D721Med (cell line): Measurements from ENCODE around the gene DLK2.
"Not testable (repeated sequence)": the region's sequence is repeated elsewhere in the genome, so short reads cannot be mapped to it uniquely, and the experiment has no call there.

Experiments
- DNase-seq: peaks from one replicate; pipeline ENCODE4 v3.0.0; 2011; ENCODE audit warnings: low spot score; ENCODE audit not compliant: insufficient read length
- FAIRE-seq: peaks from 2 replicates; lab custom pipeline; 2011; peaks lifted over from hg19 to GRCh38; lab: Jason Lieb, UNC
- TF ChIP-seq, protein P1 (sequence below): IDR thresholded peaks from 2 replicates; pipeline ENCODE4 v1.5.1; 2012; ENCODE audit warnings: mild to moderate bottlenecking, control low read depth; ENCODE audit not compliant: insufficient read depth; ENCODE audit errors: missing control alignments

The DLK2 gene, protein sequence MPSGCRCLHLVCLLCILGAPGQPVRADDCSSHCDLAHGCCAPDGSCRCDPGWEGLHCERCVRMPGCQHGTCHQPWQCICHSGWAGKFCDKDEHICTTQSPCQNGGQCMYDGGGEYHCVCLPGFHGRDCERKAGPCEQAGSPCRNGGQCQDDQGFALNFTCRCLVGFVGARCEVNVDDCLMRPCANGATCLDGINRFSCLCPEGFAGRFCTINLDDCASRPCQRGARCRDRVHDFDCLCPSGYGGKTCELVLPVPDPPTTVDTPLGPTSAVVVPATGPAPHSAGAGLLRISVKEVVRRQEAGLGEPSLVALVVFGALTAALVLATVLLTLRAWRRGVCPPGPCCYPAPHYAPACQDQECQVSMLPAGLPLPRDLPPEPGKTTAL

DNA sequence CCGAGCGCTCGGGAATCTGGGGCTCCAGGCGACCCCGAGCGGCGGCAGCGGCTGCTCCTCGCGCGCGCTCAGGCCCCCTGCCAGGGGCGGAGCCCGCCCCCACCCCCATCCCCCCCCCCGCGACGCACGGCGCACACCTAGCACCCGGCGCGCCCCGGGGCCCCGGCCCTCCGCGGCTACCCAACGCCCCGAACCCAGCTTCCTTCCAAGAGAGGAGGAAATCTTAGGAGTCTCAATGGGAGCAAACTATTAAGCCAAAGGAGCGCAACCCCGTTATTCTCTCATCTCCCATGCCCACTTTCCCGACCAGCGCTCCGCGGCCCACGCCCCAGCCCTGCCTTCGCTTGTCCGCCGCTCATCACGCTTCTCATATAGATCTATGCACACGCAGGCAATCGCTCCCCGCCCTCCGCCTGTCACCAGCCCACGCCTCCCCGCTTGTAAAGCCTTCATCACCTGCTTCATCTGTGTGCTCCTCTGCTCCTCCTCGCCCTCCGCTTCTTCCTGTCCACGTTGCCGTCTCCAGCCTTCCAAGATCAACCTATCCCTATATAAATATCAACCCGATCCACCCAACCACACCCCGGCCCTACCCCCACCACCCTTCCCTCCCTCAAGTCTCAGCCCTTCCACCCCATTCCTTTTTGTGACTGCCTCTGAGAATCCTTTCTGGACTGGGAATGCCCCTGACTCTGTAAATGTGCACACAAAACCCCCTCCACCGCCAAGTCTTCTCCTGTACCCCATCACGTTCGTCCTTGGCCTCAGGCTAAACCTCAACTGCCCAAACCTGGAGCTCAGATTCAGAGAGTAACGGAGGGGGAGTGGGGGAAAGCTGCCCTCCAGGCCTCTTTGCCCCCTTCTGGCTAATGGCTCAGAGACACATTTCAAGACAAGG lies at the start of gene DLK2:
TSS of gene DLK2 (minus strand) at position 18 of the 898 bp plus-strand sequence. CDS start 723 bp downstream, outside the sequence.
- TF ChIP-seq, protein P1, sequence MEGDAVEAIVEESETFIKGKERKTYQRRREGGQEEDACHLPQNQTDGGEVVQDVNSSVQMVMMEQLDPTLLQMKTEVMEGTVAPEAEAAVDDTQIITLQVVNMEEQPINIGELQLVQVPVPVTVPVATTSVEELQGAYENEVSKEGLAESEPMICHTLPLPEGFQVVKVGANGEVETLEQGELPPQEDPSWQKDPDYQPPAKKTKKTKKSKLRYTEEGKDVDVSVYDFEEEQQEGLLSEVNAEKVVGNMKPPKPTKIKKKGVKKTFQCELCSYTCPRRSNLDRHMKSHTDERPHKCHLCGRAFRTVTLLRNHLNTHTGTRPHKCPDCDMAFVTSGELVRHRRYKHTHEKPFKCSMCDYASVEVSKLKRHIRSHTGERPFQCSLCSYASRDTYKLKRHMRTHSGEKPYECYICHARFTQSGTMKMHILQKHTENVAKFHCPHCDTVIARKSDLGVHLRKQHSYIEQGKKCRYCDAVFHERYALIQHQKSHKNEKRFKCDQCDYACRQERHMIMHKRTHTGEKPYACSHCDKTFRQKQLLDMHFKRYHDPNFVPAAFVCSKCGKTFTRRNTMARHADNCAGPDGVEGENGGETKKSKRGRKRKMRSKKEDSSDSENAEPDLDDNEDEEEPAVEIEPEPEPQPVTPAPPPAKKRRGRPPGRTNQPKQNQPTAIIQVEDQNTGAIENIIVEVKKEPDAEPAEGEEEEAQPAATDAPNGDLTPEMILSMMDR = no peak
- peak; percentile 68 for DNase-seq
- FAIRE-seq = no peak

DNA sequence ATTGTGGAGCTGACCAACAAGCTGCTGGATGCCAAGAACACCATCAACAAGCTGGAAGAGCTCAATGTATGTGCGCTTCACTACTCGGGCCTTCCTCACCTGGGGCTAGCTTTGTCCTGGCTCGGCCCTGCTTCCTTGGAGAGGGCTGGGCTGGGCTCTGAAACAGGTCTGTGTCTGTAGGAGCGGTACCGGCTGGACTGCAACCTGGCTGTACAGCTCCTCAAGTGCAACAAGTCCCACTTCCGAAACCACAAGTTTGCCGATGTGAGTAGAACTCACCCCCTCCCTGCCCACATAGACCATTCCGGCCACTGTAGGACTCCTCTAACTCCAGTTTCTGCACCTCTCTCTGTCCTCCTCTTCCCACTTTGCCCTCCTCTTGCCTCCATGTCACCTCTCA lies 48.1 kb upstream of the DLK2 start:
- DNase-seq = no peak
- TF ChIP-seq, protein P1 = no peak
- FAIRE-seq = no peak

DNA sequence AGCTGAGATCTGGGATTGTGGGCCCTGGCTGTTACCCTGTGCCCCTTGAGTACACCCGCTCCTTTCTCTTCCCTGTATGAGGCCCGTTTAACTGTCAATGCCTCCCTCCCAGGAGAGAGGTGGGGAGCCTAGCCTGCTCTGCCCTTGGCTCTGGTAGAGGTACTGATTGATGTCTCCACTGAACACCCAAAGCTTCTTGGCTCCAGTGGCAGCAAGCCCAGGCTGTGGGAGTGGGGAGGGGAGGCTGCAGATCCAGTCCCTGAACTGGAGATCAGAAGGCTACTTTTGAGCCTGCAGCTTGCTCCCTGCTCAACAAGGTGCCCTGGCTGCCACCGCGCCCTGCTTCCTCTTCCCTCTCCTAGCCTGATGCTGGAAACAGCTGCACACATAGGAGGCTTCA lies 47.3 kb upstream of the DLK2 start:
- TF ChIP-seq, protein P1 = no peak
- DNase-seq (no peak), FAIRE-seq (no peak)

DNA sequence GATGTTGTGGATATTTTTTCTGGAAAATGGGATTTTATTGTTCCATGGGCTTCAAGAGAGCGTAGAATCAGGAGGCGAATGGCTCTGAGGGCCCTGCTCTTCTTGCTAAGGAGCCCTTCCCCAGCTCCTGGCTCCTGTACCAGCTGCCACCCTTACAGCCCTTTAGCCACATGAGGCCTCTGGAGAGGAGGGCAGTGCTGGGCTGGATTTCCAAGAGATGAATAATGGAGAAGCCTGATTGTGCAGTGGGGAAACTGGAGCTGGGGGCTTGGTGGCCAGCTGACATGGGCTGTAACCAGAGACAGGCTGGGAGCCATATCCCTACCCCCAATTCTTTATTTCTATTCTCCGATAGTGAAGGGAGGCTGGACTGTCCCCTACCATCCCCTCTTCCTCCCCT lies 45.6 kb upstream of the DLK2 start:
- DNase-seq (no peak), FAIRE-seq (no peak)
- TF ChIP-seq, protein P1 = no peak

DNA sequence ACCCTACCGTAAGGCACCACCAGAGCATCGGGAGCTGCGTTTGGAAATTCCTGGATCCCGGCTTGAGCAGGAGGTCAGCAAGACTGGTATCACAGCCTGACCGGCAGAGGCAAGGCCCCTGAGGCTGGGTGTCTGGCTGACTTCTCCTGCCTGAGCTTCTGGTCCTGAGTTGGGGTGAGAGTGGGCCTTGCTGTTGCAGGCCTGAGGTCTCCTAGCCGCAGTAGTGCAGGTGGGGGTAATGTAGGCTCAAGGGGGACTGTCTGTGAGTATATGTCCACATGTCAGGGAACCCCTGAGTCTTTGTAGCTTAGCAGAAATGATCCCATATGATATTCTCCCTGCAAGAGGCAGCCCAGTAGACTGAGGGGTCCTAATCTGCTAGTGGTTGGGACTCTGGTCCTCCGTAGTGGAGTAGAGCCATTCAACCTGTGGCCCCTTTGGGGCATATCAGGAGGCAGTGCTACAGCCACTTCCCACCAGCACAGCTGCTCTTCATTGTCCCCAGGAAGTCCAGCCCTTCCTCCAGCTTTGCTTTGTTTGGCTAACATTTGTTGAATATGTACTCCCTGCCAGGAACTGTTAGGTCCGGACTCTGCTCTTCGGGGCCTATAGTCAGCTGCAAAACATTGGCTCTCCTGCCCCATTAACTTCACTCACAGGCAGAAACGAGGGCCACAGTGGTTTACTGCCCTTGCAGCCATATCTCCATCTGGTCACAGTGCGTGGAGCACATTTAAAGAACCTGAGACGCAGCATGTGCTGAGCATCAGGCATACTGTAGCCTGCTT lies 43.9 kb upstream of the DLK2 start:
- FAIRE-seq = no peak
- TF ChIP-seq, protein P1 = no peak
- no peak for DNase-seq

DNA sequence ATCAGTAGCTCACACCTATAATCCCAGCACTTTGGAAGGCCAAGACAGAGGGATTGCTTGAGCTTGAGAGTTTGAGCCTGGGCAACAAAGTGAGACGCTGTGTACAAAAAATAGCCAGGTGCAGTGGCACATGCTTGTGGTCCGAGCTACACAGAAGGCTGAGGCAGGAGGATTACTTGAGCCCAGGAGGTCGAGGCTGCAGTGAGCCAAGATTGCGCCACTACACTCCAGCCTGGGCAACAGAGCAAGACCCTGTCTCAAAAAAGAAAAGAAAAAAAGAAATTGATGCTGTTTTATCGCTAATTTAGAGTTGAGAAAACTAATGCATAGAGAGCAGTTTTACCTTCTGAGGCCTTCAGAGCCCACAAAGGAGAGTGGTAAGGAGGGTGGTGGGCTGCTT lies 42.9 kb upstream of the DLK2 start:
- FAIRE-seq, DNase-seq: not testable (repeated sequence)

DNA sequence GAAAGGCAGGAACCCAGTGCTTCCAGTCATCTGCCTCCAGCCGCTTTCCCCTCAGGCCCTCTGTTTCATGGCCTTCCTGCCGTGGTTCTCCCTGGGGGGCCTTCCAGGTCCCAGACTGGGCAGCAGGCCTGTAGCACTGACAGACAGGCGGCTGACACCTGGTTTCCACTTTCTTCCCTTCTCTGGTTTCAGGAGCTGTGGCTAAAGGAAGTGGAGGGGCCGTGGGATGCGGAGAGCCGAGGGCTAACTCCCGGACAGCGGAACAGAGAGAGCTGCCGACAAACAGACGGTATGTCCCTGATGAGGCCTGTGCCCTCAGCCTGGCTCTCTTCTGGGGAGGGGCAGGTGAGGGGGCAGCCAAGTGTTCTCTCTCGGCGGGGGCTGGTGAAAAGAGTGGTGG lies 42.3 kb upstream of the DLK2 start:
- FAIRE-seq (no peak), DNase-seq (no peak)
- TF ChIP-seq, protein P1 = no peak
